ENCODE results near the gene PGAM5. TPM values are rescaled to one million over a fixed set of nuclear protein-coding genes. Genes with fewer than 3 reads are reported as not detected.

The PGAM5 gene
- total RNA-seq, 3 donors from 2014 or later: 25.5 to 38.9 (median 30.9) TPM

DNA sequence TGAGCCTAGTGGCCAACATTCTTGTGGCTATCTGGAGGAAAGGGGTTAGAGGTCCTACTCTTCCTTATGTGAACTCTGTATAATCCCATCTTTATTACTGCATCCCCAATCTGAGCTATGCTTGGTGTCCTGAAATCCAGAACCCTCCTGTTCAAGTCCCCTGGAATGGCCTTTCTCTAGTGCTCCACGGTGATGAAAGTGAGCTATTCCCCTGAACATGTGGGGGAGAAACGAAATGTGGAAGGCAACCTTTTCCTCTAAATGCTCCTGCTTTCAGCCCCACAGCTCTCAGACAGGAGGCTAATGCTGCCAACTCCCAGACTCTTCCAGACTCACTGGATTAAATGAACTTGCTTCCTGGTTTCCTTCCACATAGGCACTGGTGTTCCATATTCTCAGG, 2.5 kb upstream of the PGAM5 start:
- TF ChIP-seq, protein P1, sequence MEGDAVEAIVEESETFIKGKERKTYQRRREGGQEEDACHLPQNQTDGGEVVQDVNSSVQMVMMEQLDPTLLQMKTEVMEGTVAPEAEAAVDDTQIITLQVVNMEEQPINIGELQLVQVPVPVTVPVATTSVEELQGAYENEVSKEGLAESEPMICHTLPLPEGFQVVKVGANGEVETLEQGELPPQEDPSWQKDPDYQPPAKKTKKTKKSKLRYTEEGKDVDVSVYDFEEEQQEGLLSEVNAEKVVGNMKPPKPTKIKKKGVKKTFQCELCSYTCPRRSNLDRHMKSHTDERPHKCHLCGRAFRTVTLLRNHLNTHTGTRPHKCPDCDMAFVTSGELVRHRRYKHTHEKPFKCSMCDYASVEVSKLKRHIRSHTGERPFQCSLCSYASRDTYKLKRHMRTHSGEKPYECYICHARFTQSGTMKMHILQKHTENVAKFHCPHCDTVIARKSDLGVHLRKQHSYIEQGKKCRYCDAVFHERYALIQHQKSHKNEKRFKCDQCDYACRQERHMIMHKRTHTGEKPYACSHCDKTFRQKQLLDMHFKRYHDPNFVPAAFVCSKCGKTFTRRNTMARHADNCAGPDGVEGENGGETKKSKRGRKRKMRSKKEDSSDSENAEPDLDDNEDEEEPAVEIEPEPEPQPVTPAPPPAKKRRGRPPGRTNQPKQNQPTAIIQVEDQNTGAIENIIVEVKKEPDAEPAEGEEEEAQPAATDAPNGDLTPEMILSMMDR (IDR thresholded peaks at IDR 0.05): no peak
- DNase-seq (no peak), ATAC-seq (no peak)
- Histone ChIP-seq H3K36me3 (ENCODE audit: low read depth) (no peaks in the 10 kb centered on the region), H3K4me3 (no peak overlapping the region), H3K4me1 (ENCODE audit: low read depth) (peaks cover 14% of the 10 kb centered on the region), H3K9me3 (no peaks in the 10 kb centered on the region)
- intact Hi-C loops (cut with DNase I, micrococcal nuclease): no loop called here

DNA sequence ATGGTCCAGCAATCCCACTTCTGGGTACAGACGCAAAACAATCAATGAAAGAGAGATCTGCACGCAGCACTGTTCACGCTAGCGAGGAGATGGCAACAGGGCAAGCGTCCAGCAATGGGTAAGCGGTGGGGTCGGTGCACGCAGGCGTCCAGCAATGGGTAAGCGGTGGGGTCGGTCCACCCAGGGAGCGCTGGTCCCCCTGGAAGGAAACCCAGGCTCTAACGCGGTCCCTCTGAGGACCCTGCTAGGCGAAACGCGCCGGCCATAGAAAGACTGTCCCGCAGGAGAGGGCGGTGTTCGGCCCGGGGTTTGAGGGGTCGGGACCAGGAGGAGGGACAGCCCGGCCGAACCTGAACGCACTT, 618 bp upstream of the PGAM5 start:
- TF ChIP-seq, protein P1 (IDR thresholded peaks at IDR 0.05): no peak
- DNase-seq: no peak
- H3K36me3 ChIP-seq (ENCODE audit: low read depth): no peaks in the 10 kb centered on the region
- intact Hi-C loops (cut with DNase I, micrococcal nuclease): no loop called here
- peak overlapping the region; percentile 81 for H3K4me3 ChIP-seq
- H3K9me3 ChIP-seq: no peaks in the 10 kb centered on the region
- H3K4me1 ChIP-seq (ENCODE audit: low read depth): peaks cover 14% of the 10 kb centered on the region
- peak; percentile 38 for ATAC-seq

DNA sequence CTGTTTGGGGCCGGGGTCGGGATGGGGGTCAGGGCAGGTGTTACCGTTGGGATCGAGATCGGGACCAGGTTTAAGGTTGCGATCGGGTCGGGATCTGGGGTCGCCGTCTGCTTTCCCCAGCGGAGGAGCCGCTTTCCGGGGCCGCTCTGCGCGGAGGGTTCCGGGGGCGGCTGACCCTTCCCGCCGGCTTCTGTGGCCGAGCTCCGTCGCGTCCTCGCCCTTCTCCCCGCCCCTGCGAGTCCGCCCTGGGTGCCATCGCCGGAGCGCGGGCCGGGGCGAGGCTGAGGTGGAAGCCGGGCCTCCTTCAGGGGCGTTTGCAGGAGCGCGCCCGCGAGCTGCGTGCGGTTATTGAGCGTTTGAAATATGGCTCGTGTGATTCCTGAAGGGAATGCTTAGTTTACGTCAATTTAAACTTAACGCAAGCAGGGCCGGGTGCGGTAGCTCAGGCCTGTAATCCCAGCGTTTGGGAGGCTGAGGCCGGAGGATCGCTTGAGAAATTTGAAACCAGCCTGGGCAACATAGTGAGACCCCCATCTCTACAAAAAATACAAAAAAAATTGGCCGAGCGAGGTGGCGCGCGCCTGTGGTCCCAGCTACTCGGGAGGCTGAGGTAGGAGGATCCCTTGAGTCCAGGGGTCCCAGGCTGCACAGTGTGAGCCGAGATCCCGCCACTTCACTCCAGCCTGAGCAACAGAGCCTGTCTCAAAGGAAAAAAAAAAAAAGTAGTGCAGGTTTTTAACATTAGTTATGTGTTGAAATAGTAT, 620 bp downstream of the PGAM5 start:
- peak overlapping the region; percentile 81 for H3K4me3 ChIP-seq
- ATAC-seq (peak; percentile 28), DNase-seq (peak in 2 of 3 donors; percentile 41 to 66)
- no peaks in the 10 kb centered on the region for H3K9me3 ChIP-seq
- TF ChIP-seq, protein P1 (IDR thresholded peaks at IDR 0.05): no peak
- no peaks in the 10 kb centered on the region for H3K36me3 ChIP-seq (ENCODE audit: low read depth)
- peaks cover 14% of the 10 kb centered on the region for H3K4me1 ChIP-seq (ENCODE audit: low read depth)
- intact Hi-C loops (cut with DNase I, micrococcal nuclease): no loop called here

DNA sequence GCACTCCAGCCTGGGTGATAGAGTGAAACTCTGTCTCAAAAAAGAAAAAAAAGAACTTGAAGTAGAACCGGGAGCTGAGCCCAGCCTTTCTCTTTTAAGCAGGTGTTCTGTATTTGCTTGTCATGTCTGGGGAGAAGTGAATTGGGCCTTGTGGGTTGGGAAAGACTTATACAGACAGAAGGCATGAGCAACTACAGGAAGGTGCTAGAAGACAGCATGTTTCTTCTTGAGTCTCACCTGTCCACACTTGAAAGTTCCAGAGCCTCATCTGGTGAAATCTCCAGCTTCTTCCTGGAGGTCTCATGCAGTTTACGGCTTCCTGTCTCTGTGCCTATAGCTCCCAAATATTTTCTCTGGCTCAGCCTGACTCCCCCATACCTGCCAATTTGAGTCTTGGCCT, 2.5 kb downstream of the PGAM5 start:
- DNase-seq (no peak), ATAC-seq (no peak)
- Histone ChIP-seq H3K36me3 (ENCODE audit: low read depth) (no peaks in the 10 kb centered on the region), H3K4me1 (ENCODE audit: low read depth) (peaks cover 14% of the 10 kb centered on the region), H3K9me3 (no peaks in the 10 kb centered on the region), H3K4me3 (no peak overlapping the region)
- TF ChIP-seq, protein P1 (IDR thresholded peaks at IDR 0.05): no peak
- intact Hi-C loops (cut with DNase I, micrococcal nuclease): no loop called here

DNA sequence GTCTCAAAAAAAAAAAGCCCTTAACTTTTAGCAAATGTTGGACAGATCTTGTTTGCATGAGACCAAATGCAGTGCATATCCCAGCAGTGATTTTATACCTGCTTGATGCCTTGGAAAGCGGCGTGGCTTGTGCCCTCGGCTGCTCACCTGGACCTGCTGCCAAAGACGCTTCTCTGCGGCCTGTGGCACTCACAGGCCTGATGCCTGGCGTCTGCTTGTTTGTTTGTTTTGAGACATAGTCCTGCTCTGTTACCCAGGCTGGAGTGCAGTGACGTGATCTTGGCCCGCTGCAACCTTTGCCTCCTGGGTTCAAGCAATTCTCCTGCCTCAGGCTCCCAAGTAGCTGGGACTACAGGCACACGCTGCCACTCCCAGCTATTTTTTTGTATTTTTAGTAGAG, 5.2 kb downstream of the PGAM5 start:
- ATAC-seq (no peak), DNase-seq (no peak)
- intact Hi-C loops (cut with DNase I, micrococcal nuclease): no loop called here
- H3K4me1 ChIP-seq (ENCODE audit: low read depth): peaks cover 6% of the 10 kb centered on the region
- H3K4me3 ChIP-seq: no peak overlapping the region
- no peaks in the 10 kb centered on the region for H3K9me3 ChIP-seq
- TF ChIP-seq, protein P1 (IDR thresholded peaks at IDR 0.05): no peak
- H3K36me3 ChIP-seq (ENCODE audit: low read depth): peaks cover 4% of the 10 kb centered on the region

Measured in mucosa of descending colon (tissue), 3 donors.